H9 (cell line): ENCODE results near the gene THRAP3. TPM values are rescaled to one million over a fixed set of nuclear protein-coding genes. Genes with fewer than 3 reads are reported as not detected.

Source experiments
- DNase-seq: peaks from one replicate; pipeline ENCODE4 v3.0.0-alpha.2; 2017
- H2AFZ ChIP-seq: one replicate; pipeline ENCODE4 v1.6.1; 2013; ENCODE audit warnings: mild to moderate bottlenecking, low read length, control low read depth, moderate library complexity
- H2AK5ac ChIP-seq: 2 replicates; pipeline ENCODE4 v1.6.1; 2013; ENCODE audit warnings: low read length, control low read depth, mixed read lengths; ENCODE audit not compliant: insufficient read length
- H2BK120ac ChIP-seq: one replicate; pipeline ENCODE4 v1.6.1; 2013; ENCODE audit warnings: low read depth, mild to moderate bottlenecking, low read length, control low read depth, inconsistent platforms; ENCODE audit not compliant: poor library complexity, severe bottlenecking
- H2BK12ac ChIP-seq: 2 replicates; pipeline ENCODE4 v1.6.1; 2013; ENCODE audit warnings: low read length, control low read depth, mixed read lengths, low read depth; ENCODE audit not compliant: insufficient read length
- H2BK15ac ChIP-seq: 2 replicates; pipeline ENCODE4 v1.6.1; 2013; ENCODE audit warnings: low read depth, low read length, control low read depth
- H2BK20ac ChIP-seq: one replicate; pipeline ENCODE4 v1.6.1; 2013; ENCODE audit warnings: low read depth, mild to moderate bottlenecking, low read length, control low read depth, inconsistent platforms; ENCODE audit not compliant: poor library complexity, severe bottlenecking
- H2BK5ac ChIP-seq: 2 replicates; pipeline ENCODE4 v1.6.1; 2013; ENCODE audit warnings: low read length, control low read depth, mixed read lengths; ENCODE audit not compliant: insufficient read length
- H3K14ac ChIP-seq: 2 replicates; pipeline ENCODE4 v1.6.1; 2013; ENCODE audit warnings: low read length, control low read depth; ENCODE audit not compliant: insufficient read depth
- H3K18ac ChIP-seq: 2 replicates; pipeline ENCODE4 v1.6.1; 2013; ENCODE audit warnings: low read depth, mild to moderate bottlenecking, mixed read lengths, low read length, control low read depth; ENCODE audit not compliant: insufficient read length
- H3K23ac ChIP-seq: 2 replicates; pipeline ENCODE4 v1.6.1; 2013; ENCODE audit warnings: low read length, control low read depth, mixed read lengths, low read depth; ENCODE audit not compliant: insufficient read length
- H3K23me2 ChIP-seq: 2 replicates; pipeline ENCODE4 v1.6.1; 2013; ENCODE audit warnings: low read depth, mild to moderate bottlenecking, mixed read lengths, low read length, control low read depth; ENCODE audit not compliant: insufficient read length, poor library complexity, severe bottlenecking
- H3K27ac ChIP-seq: 2 replicates; pipeline ENCODE4 v1.5.1; 2013; ENCODE audit warnings: low read length, control low read depth, mixed read lengths, low read depth; ENCODE audit not compliant: insufficient read length
- H3K27me3 ChIP-seq: 2 replicates; pipeline ENCODE4 v1.6.1; 2013; ENCODE audit warnings: low read length, control low read depth, inconsistent platforms; ENCODE audit not compliant: insufficient read depth
- H3K4ac ChIP-seq: 2 replicates; pipeline ENCODE4 v1.6.1; 2013; ENCODE audit warnings: low read depth, mild to moderate bottlenecking, control low read depth, inconsistent platforms, low read length, moderate library complexity
- H3K4me1 ChIP-seq: 2 replicates; pipeline ENCODE4 v1.6.1; 2013; ENCODE audit warnings: low read length, control low read depth, inconsistent platforms; ENCODE audit not compliant: insufficient read depth
- H3K4me2 ChIP-seq: 2 replicates; pipeline ENCODE4 v1.6.1; 2013; ENCODE audit warnings: low read length, control low read depth, mixed read lengths; ENCODE audit not compliant: insufficient read length, insufficient read depth
- H3K56ac ChIP-seq: 2 replicates; pipeline ENCODE4 v1.6.1; 2013; ENCODE audit warnings: low read depth, mild to moderate bottlenecking, mixed read lengths, low read length, control low read depth; ENCODE audit not compliant: insufficient read length
- H3K79me1 ChIP-seq: 2 replicates; pipeline ENCODE4 v1.6.1; 2013; ENCODE audit warnings: low read depth, mild to moderate bottlenecking, moderate library complexity, low read length, control low read depth, inconsistent platforms; ENCODE audit not compliant: insufficient read depth, poor library complexity, severe bottlenecking
- H3K79me2 ChIP-seq: 2 replicates; pipeline ENCODE4 v1.6.1; 2013; ENCODE audit warnings: low read length, control low read depth, inconsistent platforms; ENCODE audit not compliant: insufficient read depth
- H3K9ac ChIP-seq: 2 replicates; pipeline ENCODE4 v1.6.1; 2013; ENCODE audit warnings: low read length, control low read depth, mixed read lengths; ENCODE audit not compliant: insufficient read length; ENCODE audit errors: extremely low read depth
- H3K9me3 ChIP-seq: one replicate; pipeline ENCODE4 v1.6.1; 2013; ENCODE audit warnings: low read depth, low read length, inconsistent platforms; ENCODE audit not compliant: control insufficient read depth
- H3T11ph ChIP-seq: one replicate; pipeline ENCODE4 v1.6.1; 2013; ENCODE audit warnings: mild to moderate bottlenecking, low read length, control low read depth, inconsistent platforms
- H4K20me1 ChIP-seq: one replicate; pipeline ENCODE4 v1.6.1; 2013; ENCODE audit not compliant: control insufficient read depth, insufficient read length, insufficient read depth
- H4K5ac ChIP-seq: 2 replicates; pipeline ENCODE4 v1.6.1; 2013; ENCODE audit warnings: low read depth, mild to moderate bottlenecking, mixed read lengths, low read length, control low read depth; ENCODE audit not compliant: insufficient read length
- H4K8ac ChIP-seq: replicated peaks from 2 replicates; pipeline ENCODE4 v1.6.1; 2013; ENCODE audit warnings: low read length, control low read depth, mixed read lengths, low read depth; ENCODE audit not compliant: insufficient read length
- H4K91ac ChIP-seq: 2 replicates; pipeline ENCODE4 v1.6.1; 2013; ENCODE audit warnings: low read depth, mild to moderate bottlenecking, moderate library complexity, mixed read lengths, low read length, control low read depth; ENCODE audit not compliant: insufficient read length
- H3K27ac Mint-ChIP-seq, 3 experiments: 2 replicates in 2 of 3; 3 replicates in 1 of 3; pipeline ENCODE4 v1.8.0; 2020 to 2021; ENCODE audit warnings: mixed read lengths in 3 of 3, mild to moderate bottlenecking in 1 of 3, moderate library complexity in 1 of 3
- H3K27me3 Mint-ChIP-seq: 2 replicates; pipeline ENCODE4 v1.8.0; 2021; ENCODE audit warnings: low read depth, mild to moderate bottlenecking, moderate library complexity, mixed read lengths
- H3K36me3 Mint-ChIP-seq, 3 experiments: 2 replicates in 2 of 3; 3 replicates in 1 of 3; pipeline ENCODE4 v1.8.0; 2020 to 2021; ENCODE audit warnings: low read depth in 3 of 3, mixed read lengths in 3 of 3; ENCODE audit not compliant: insufficient read depth in 1 of 3
- H3K4me1 Mint-ChIP-seq, 2 experiments: 2 replicates each; pipeline ENCODE4 v1.8.0; 2020; ENCODE audit warnings: mixed read lengths in 2 of 2
- H3K4me3 Mint-ChIP-seq, 2 experiments: 2 replicates in 1 of 2; 3 replicates in 1 of 2; pipeline ENCODE4 v1.8.0; 2020 to 2021; ENCODE audit warnings: mild to moderate bottlenecking in 2 of 2, mixed read lengths in 2 of 2, moderate library complexity in 1 of 2
- H3K9me3 Mint-ChIP-seq, 2 experiments: 2 replicates in 1 of 2; 3 replicates in 1 of 2; pipeline ENCODE4 v1.8.0; 2020; ENCODE audit warnings: mild to moderate bottlenecking in 2 of 2, mixed read lengths in 2 of 2, moderate library complexity in 1 of 2
- WGBS: extraction: QIAGEN DNeasy Blood & Tissue Kit; methylation state at CpG from one replicate; pipeline ENCODE4 v1.1.7; 2013; ENCODE audit warnings: missing lambda C conversion rate, low lambda C conversion rate, mixed read lengths; ENCODE audit not compliant: insufficient read length; ENCODE audit errors: extremely low coverage; 5-methylcytosine and 5-hydroxymethylcytosine counted together
- total RNA-seq: library from RNA; stranded (reverse); gene quantifications from 2 replicates; pipeline ENCODE4 v1.2.1, GENCODE V29; 2021
- TF ChIP-seq, protein P1 (sequence below): fragments of 200-600 bp; sonication (generic); conservative IDR thresholded peaks from 3 replicates; pipeline ENCODE4 v1.8.0; 2021; ENCODE audit warnings: antibody characterized with exemption, mild to moderate bottlenecking

The THRAP3 gene
- total RNA-seq, 1 experiment from 2014 or later: 186 TPM

DNA sequence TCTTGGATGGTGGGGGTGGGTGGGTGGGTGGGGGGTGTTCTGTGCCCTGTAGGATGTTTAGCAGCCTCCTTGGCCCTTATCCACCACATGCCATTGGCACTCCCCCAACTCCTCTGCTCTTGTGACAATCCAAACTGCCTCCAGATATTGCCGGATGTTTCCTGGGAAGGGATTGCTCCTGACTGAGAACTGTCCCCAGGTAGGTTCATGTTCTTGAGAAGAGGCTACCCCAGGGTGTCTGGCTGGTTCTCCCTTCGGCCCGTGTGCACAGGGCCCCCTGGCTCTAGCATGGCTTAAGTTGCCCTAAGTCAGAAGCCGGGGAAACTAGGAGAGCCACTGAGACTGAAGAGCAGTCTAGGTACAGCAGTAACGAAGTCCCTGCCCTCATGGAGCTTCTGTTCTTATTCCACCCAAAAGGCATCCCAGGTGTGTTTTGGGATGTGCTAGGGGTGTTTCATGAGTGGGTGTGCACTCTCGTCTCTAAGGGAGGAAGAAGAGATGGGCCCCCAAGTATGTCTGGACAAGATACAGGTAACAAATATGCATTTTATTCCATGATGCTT, 19.8 kb upstream of the THRAP3 start:
- H3K27me3 Mint-ChIP-seq: no peaks in the 10 kb centered on the region; the same call in 1 of the 2 replicates
- Histone ChIP-seq H3K56ac (no peak overlapping the region), H3K23ac (no peak overlapping the region), H2BK15ac (no peak overlapping the region), H4K20me1 (no peaks in the 10 kb centered on the region), H2BK20ac (no peak overlapping the region), H4K91ac (no peak overlapping the region), H2BK5ac (no peak overlapping the region), H4K5ac (no peak overlapping the region), H3K9me3 (no peaks in the 10 kb centered on the region), H3K27me3 (no peaks in the 10 kb centered on the region), H3K79me2 (no peaks in the 10 kb centered on the region), H3K4me1 (no peaks in the 10 kb centered on the region; the same call in 1 of the 2 replicates), H2BK12ac (no peak overlapping the region), H3K18ac (no peak overlapping the region), H3K4me2 (no peak overlapping the region), H3T11ph (no peak overlapping the region), H3K23me2 (no peaks in the 10 kb centered on the region), H3K9ac (no peak overlapping the region), H3K4ac (no peak overlapping the region), H3K14ac (no peak overlapping the region), H3K79me1 (no peaks in the 10 kb centered on the region), H2AFZ (no peak overlapping the region), H4K8ac (no peak overlapping the region), H3K27ac (no peak overlapping the region), H2AK5ac (no peak overlapping the region), H2BK120ac (no peak overlapping the region)
- H3K36me3 Mint-ChIP-seq: no peaks in the 10 kb centered on the region
- TF ChIP-seq, protein P1, sequence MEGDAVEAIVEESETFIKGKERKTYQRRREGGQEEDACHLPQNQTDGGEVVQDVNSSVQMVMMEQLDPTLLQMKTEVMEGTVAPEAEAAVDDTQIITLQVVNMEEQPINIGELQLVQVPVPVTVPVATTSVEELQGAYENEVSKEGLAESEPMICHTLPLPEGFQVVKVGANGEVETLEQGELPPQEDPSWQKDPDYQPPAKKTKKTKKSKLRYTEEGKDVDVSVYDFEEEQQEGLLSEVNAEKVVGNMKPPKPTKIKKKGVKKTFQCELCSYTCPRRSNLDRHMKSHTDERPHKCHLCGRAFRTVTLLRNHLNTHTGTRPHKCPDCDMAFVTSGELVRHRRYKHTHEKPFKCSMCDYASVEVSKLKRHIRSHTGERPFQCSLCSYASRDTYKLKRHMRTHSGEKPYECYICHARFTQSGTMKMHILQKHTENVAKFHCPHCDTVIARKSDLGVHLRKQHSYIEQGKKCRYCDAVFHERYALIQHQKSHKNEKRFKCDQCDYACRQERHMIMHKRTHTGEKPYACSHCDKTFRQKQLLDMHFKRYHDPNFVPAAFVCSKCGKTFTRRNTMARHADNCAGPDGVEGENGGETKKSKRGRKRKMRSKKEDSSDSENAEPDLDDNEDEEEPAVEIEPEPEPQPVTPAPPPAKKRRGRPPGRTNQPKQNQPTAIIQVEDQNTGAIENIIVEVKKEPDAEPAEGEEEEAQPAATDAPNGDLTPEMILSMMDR: no peak
- no peak overlapping the region for H3K4me3 Mint-ChIP-seq
- WGBS: no CpG with 5 or more reads among the region's 6 CpGs
- no peak for DNase-seq
- H3K9me3 Mint-ChIP-seq: no peaks in the 10 kb centered on the region
- H3K4me1 Mint-ChIP-seq: peaks cover 12 to 18% of the 10 kb centered on the region in 2 experiments
- 0 out of 7 replicates have a peak overlapping the region, but pooled peaks of 1 of the 3 experiments have one; percentile 31 for H3K27ac Mint-ChIP-seq
